Tibial artery (tissue), 4 donors: ENCODE data around the gene DNAJB8.

Experiments
- DNase-seq, 2 donors: peaks; one replicate each; pipeline ENCODE4 v3.0.0-alpha.2; 2019
- H3K27ac ChIP-seq, 2 donors: fragments of 200-600 bp; sonication (generic) in 1 of 2; 1 replicate in 1 of 2; 2 replicates in 1 of 2; pipeline ENCODE4 v1.5.1; 2018 to 2019; ENCODE audit warnings: mild to moderate bottlenecking in 1 of 2
- H3K27me3 ChIP-seq, 2 donors: fragments of 200-600 bp; sonication (generic) in 1 of 2; one replicate each; pipeline versions ENCODE4 v1.5.1 to v1.6.0; 2016 to 2019
- H3K36me3 ChIP-seq, 3 donors: fragments of 200-600 bp; sonication (generic) in 2 of 3; one replicate each; pipeline ENCODE4 v1.5.1; 2016 to 2019; ENCODE audit warnings: mild to moderate bottlenecking in 2 of 3
- H3K4me1 ChIP-seq, 4 donors: fragments of 200-600 bp; sonication (generic) in 2 of 4; 1 replicate in 3 of 4; 2 replicates in 1 of 4; pipeline ENCODE4 v1.5.1; 2016 to 2019
- H3K4me3 ChIP-seq, 2 donors: fragments of 200-600 bp; sonication (generic) in 1 of 2; 1 replicate in 1 of 2; 2 replicates in 1 of 2; pipeline ENCODE4 v1.5.1; 2018 to 2019; ENCODE audit warnings: mild to moderate bottlenecking in 2 of 2
- H3K9me3 ChIP-seq, 3 donors: fragments of 200-600 bp; sonication (generic) in 1 of 3; one replicate each; pipeline ENCODE4 v1.5.1; 2016 to 2019
- intact Hi-C: fragments of 100-400 bp; cut with DNase I; formaldehyde crosslinking; loops from one replicate; pipeline ENCODE4 v1.15.0; 2023; ENCODE audit warnings: low total_unique reads
- TF ChIP-seq, protein P1 (sequence below), 2 experiments: fragments of 200-600 bp in 1 of 2; fragments of 450-650 bp in 1 of 2; IDR thresholded peaks; one replicate each; pipeline ENCODE4 v1.5.1; 2017 to 2019; ENCODE audit warnings: antibody characterized with exemption in 2 of 2, mild to moderate bottlenecking in 1 of 2, moderate library complexity in 1 of 2

DNAJB8 gene

GRCh38 chr3:128427175-128427857, 39.4 kb downstream of the DNAJB8 start:
- no peak for DNase-seq
- peaks cover 0 to 16% (median 9%) of the 10 kb centered on the region in 4 donors for H3K4me1 ChIP-seq
- TF ChIP-seq, protein P1, sequence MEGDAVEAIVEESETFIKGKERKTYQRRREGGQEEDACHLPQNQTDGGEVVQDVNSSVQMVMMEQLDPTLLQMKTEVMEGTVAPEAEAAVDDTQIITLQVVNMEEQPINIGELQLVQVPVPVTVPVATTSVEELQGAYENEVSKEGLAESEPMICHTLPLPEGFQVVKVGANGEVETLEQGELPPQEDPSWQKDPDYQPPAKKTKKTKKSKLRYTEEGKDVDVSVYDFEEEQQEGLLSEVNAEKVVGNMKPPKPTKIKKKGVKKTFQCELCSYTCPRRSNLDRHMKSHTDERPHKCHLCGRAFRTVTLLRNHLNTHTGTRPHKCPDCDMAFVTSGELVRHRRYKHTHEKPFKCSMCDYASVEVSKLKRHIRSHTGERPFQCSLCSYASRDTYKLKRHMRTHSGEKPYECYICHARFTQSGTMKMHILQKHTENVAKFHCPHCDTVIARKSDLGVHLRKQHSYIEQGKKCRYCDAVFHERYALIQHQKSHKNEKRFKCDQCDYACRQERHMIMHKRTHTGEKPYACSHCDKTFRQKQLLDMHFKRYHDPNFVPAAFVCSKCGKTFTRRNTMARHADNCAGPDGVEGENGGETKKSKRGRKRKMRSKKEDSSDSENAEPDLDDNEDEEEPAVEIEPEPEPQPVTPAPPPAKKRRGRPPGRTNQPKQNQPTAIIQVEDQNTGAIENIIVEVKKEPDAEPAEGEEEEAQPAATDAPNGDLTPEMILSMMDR (IDR thresholded peaks at IDR 0.05) = no peak
- no peak overlapping the region for H3K27ac ChIP-seq
- peaks cover 0 to 65% of the 10 kb centered on the region in 2 donors for H3K27me3 ChIP-seq
- intact Hi-C loops = loop anchor here (2.0 to 5.0 kb wide), 2 partner anchors 69 to 180 kb away; no protein-coding TSS in a partner anchor
- H3K36me3 ChIP-seq = no peaks in the 10 kb centered on the region
- no peak overlapping the region for H3K4me3 ChIP-seq
- no peaks in the 10 kb centered on the region for H3K9me3 ChIP-seq

- no peaks in the 10 kb centered on the region for H3K36me3 ChIP-seq
- no peak overlapping the region for H3K27ac ChIP-seq
- H3K4me1 ChIP-seq = peaks cover 0 to 12% (median 6%) of the 10 kb centered on the region in 4 donors
- H3K27me3 ChIP-seq = peaks cover 0 to 55% of the 10 kb centered on the region in 2 donors
- peak overlapping the region in 1 of 2 donors; percentile 32 for H3K4me3 ChIP-seq
- no peak for DNase-seq
- intact Hi-C loops = loop anchor here (2.0 to 5.0 kb wide), 2 partner anchors 70 to 181 kb away; no protein-coding TSS in a partner anchor
- TF ChIP-seq, protein P1 (IDR thresholded peaks at IDR 0.05) = peak; percentile 77 to 95
- H3K9me3 ChIP-seq = no peaks in the 10 kb centered on the region
These were observed 40.4 kb downstream of the DNAJB8 start for GRCh38 chr3:128426128-128426921.

GRCh38 chr3:128425846-128426127, 40.9 kb downstream of the DNAJB8 start:
- H3K4me1 ChIP-seq = peaks cover 0 to 12% (median 6%) of the 10 kb centered on the region in 4 donors

GRCh38 chr3:128425142-128425845, 41.4 kb downstream of the DNAJB8 start:
- H3K27ac ChIP-seq = no peak overlapping the region
- intact Hi-C loops = loop anchor here (5.0 kb wide), 1 partner anchor 182 kb away; no protein-coding TSS in a partner anchor
- no peaks in the 10 kb centered on the region for H3K9me3 ChIP-seq
- no peak for DNase-seq
- peaks cover 0 to 12% (median 6%) of the 10 kb centered on the region in 4 donors for H3K4me1 ChIP-seq
- peaks cover 0 to 44% of the 10 kb centered on the region in 2 donors for H3K27me3 ChIP-seq
- H3K36me3 ChIP-seq = no peaks in the 10 kb centered on the region
- H3K4me3 ChIP-seq = no peak overlapping the region
- TF ChIP-seq, protein P1 (IDR thresholded peaks at IDR 0.05) = no peak

More at GRCh38 chr3:128425846-128426127, 40.9 kb downstream of the DNAJB8 start:
- no peak overlapping the region for H3K27ac ChIP-seq
- DNase-seq = no peak
- intact Hi-C loops = loop anchor here (2.0 to 5.0 kb wide), 2 partner anchors 71 to 182 kb away; no protein-coding TSS in a partner anchor
- no peak overlapping the region for H3K4me3 ChIP-seq
- H3K27me3 ChIP-seq = peaks cover 0 to 49% of the 10 kb centered on the region in 2 donors
- no peaks in the 10 kb centered on the region for H3K36me3 ChIP-seq
- TF ChIP-seq, protein P1 (IDR thresholded peaks at IDR 0.05) = no peak
- no peaks in the 10 kb centered on the region for H3K9me3 ChIP-seq

DNA sequence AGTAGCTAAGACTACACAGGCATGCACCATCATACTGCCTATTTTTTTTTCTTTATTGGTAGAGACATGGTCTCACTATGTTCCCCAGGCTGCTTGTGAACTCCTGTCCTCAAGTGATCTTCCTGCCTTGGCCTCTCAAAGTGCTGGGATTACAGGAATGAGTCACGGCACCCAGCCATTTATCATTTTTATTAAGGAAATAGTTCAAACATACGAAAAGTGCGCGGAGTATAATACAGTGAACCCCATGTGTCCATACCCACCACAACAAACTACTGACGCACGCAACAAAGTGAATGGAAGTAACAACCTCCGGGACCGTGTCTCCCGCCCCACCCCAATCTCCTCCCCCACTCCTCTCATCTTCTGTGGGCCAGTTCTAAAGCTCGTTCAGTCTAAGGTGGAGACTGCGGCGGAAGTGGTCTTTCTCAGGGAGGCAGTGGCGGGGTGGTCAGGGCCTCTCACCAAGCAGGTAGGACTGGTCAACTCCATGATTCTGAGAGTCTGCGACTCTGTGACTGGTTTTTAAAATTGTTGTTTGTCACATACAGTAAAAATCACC, 42.1 kb downstream of the DNAJB8 start:
- intact Hi-C loops = loop anchor here (5.0 kb wide), 1 partner anchor 183 kb away; no protein-coding TSS in a partner anchor
- DNase-seq = no peak
- TF ChIP-seq, protein P1 (IDR thresholded peaks at IDR 0.05) = no peak

More for the DNA sequence above, 42.1 kb downstream of the DNAJB8 start:
- Histone ChIP-seq H3K9me3 (no peaks in the 10 kb centered on the region), H3K36me3 (no peaks in the 10 kb centered on the region), H3K27ac (no peak overlapping the region), H3K4me3 (no peak overlapping the region), H3K4me1 (peaks cover 0 to 12% (median 6%) of the 10 kb centered on the region in 4 donors), H3K27me3 (peaks cover 0 to 37% of the 10 kb centered on the region in 2 donors)
